Astrocyte of the cerebellum (primary cell): ENCODE measurements around the gene OSBPL5.

Experiments
- DNase-seq: peaks from one replicate; pipeline ENCODE4 v3.0.0-alpha.2; 2011; ENCODE audit warnings: low read depth
- H3K4me3 ChIP-seq: 2 replicates; pipeline ENCODE4 v1.5.1; 2011; ENCODE audit warnings: mild to moderate bottlenecking, low read depth, low read length, moderate library complexity
- CTCF ChIP-seq: IDR thresholded peaks from 2 replicates; pipeline ENCODE4 v1.5.1; 2012; ENCODE audit warnings: low read length, low read depth, moderate library complexity, mild to moderate bottlenecking; ENCODE audit errors: missing control alignments
- in situ Hi-C: cut with HindIII; loops from 2 replicates; pipeline ENCODE4 v1.10.0; 2017; ENCODE audit warnings: low sequenced_read_pairs

Gene OSBPL5

DNA sequence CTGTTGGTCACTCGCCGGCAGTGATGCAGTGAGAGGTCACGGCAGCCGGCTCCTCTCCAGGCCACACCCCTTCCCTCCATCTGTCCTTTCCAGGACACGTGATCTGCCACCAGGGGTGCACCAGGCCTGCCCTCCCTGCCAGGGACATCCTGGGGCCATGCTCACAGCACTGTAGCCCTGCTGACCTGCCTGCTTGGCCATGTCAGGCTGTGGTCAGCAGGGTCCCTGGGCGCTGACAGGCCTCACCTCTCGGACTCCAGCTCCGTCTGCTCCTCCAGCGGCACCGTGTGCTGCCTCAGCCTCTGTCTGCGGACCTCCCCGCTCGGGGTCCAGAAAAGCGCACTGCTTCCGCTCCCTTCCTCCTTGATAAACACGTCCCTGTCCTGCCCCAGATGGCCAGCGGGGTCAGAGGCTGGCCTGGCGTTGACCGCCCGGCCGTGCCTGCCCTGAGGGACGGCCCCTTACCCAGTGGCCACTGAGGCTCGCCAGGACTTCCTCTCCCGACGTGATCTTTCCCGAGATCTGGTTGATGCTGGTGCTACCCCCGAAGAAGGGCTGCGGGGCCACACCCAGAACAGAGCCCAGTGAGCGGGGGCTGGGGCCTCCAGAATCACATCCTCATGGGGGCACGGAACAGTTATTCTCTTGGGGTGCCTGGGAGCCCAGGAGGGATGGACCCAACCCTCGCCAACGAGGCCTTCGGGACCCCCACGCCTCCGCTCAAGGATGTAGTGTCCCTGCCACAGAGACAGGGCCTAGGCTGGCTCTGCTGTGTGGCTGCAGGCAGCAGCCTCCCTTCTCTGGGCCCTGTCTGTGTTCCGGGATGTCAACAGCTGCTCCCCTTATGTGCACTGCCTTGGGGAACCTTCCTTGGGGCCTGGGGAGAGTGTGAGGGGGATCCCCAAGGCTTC lies 71.6 kb downstream of the OSBPL5 start:
- DNase-seq, result no peak
- H3K4me3 ChIP-seq, result no peak overlapping the region
- no peak for TF ChIP-seq CTCF
- in situ Hi-C loops, result no loop called here

DNA sequence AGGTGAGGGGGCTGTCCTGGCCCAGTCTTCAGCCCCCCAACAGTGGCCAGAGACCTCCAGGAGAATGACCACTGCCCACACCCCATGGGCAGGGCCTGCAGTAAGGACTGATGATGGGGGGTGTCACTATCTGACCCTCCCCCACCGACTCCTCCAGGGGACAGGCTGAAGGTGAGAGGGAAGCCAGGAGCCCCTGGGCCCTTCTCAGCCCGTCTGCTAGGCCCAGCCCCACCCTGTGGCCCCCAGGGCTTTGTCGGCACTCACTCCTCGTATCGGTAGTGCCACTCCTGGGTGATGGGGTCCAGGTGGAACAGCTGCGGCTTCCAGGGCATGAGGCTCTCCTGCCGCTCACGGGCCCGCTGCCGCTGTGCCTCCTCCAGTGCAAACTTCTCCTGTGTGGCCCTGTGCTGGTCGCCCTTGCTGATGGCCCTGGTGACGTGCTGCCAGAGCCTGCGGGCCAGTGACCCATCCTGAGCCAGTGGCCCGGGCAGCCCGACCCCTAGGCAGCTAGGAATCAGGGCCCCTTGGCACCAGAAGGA lies 72.4 kb downstream of the OSBPL5 start:
- in situ Hi-C loops, result no loop called here
- DNase-seq, result no peak
- TF ChIP-seq CTCF, result no peak
- H3K4me3 ChIP-seq, result no peak overlapping the region

DNA sequence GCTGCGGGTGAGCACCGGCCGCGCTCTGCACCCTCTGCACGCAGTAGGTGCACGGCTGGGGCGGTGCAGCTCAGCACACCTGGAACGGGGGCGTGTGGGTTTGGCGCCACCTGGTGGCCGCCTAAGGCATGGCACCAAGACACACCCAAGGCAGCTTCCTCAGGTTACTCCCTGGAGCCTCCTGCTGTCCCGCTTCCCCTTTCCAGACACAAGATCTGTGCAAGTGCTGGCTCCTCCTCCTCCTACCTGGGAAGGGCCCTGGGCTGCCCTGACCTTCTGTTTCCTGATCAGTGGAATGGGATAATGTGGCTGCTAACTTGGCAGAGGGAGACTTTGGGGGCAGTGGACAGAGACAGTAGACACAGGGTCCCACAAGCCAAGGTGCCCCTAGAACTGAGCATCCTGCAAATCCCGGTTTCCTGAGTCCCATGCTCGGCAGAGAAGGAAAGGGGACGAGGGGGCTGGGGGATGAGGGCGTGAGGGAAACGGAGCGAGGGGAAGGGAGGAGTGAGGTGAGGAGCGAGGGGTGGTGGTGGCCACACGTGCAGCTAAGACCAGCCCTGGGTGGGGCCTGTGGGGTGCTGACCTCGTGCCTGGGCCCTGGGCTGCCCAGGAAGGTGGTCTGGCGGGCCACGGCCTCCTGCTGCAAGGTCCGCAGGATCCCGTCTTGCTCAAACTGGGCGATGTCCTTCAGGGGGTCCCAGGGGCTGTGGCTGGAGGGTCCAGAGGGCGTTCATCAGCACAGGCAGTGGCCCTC lies 73.1 kb downstream of the OSBPL5 start:
- in situ Hi-C loops, result no loop called here
- no peak overlapping the region for H3K4me3 ChIP-seq
- peak; percentile 97 for TF ChIP-seq CTCF
- peak; percentile 27 for DNase-seq

DNA sequence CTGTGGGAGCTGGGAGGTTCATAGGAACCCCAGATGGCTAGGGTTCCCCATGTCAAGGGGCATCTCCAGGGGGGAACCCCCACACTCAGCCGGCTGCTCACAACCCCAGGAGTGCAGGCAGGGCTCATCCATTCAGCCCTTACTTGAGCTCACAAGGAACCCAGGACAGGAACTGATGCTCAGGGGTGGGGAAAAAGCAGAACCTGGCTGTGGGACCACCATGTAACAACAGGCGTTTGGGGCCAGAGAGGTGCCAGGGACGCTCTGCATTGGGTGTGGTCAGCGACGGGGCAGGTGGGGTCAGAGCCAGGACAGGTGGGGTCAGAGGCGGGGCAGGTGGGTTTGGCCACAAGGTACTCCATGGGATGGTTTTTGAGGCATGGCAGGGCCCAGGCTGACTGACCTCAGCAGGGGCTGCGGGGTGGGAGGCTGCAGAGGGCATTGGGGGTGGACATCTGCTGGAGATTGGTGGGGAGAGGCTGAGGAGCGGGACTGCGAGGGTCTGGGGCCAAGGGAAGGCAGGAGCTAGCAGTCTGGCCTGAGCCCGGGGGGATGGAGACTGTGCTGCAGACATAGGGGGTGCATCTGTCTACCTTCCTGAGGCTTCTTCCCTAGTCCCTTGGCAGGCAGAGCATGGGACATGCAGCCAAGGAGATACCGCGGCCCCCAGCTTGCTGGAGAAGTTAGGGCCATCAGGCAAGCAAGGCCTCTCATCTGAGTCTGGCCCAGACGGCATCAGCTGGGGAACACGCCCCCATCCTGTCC lies 73.8 kb downstream of the OSBPL5 start:
- H3K4me3 ChIP-seq, result no peak overlapping the region
- DNase-seq, result no peak
- no peak for TF ChIP-seq CTCF
- in situ Hi-C loops, result no loop called here

- no peak overlapping the region for H3K4me3 ChIP-seq
- no peak for TF ChIP-seq CTCF
- in situ Hi-C loops, result no loop called here
- DNase-seq, result no peak
Observed at GRCh38 chr11:3090096-3090901, 74.8 kb downstream of the OSBPL5 start.
